Lower leg skin (tissue), 4 donors: Measurements from ENCODE around the gene C2. TPM values are rescaled to one million over a fixed set of nuclear protein-coding genes. Genes with fewer than 3 reads are reported as not detected.

Experiments used
- DNase-seq, 2 donors: peaks; one replicate each; pipeline ENCODE4 v3.0.0-alpha.2; 2019; ENCODE audit warnings: low spot score in 2 of 2
- H3K4me3 ChIP-seq: fragments of 200-600 bp; sonication (generic); 2 replicates; pipeline ENCODE4 v1.5.1; 2017; ENCODE audit warnings: mild to moderate bottlenecking, low read depth; ENCODE audit not compliant: poor library complexity, severe bottlenecking
- CTCF ChIP-seq, 3 donors: fragments of 450-650 bp; IDR thresholded peaks; one replicate each; pipeline ENCODE4 v1.5.1; 2016; ENCODE audit warnings: antibody characterized with exemption in 3 of 3, mild to moderate bottlenecking in 3 of 3, moderate library complexity in 2 of 3
- POLR2A ChIP-seq, 2 donors: fragments of 450-650 bp; IDR thresholded peaks; one replicate each; pipeline ENCODE4 v1.6.1; 2016 to 2017; ENCODE audit warnings: antibody characterized with exemption in 2 of 2, mild to moderate bottlenecking in 1 of 2, moderate library complexity in 1 of 2
- WGBS, 2 donors: methylation state at CpG; one replicate each; pipeline ENCODE4 v1.1.5; 2018; 5-methylcytosine and 5-hydroxymethylcytosine counted together
- intact Hi-C: fragments of 100-400 bp; cut with DNase I; formaldehyde crosslinking; loops from one replicate; pipeline ENCODE4 v1.15.0; 2023; ENCODE audit warnings: low total_unique reads
- total RNA-seq, 4 donors: library from RNA; depleted of rRNA; stranded (reverse); fragments of >200 nt; gene quantifications; one replicate each; pipeline ENCODE4 v1.1.0, GENCODE V29; 2016

Gene C2
- total RNA-seq, 4 donors from 2014 or later: 4.9 to 7.7 (median 6.7) TPM

DNA sequence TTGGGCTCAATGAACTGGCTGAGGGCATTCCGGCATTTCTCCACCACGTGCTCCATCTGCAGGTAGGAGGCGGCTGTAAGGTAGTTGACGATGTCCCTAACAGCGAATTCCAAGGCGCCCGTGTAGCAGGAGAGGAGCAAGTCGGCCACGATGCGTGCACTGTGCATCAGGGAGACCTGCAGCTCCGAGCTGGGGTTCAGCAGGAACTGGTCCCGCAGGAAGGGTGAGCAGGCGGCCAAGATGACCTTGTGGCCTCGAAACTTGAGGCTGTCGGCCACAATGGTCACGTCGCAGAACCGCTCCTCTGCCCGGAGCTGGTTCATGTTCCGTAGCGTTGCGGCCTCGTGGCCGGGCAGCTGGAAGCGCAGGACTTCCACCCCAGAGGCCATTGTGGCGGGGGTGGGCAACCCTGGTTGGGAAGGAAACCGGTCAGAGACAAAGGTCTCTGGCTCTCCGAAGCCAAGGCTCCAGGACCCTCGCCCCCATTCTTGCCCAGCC, 26.6 kb upstream of the C2 start:
- intact Hi-C loops: no loop called here
- DNase-seq: no peak
- no peak for TF ChIP-seq CTCF (IDR thresholded peaks at IDR 0.05)
- H3K4me3 ChIP-seq: peak overlapping the region; percentile 62
- 18 to 36% methylated on average over 24 to 29 of the region's 29 CpGs for WGBS, 2 donors

DNA sequence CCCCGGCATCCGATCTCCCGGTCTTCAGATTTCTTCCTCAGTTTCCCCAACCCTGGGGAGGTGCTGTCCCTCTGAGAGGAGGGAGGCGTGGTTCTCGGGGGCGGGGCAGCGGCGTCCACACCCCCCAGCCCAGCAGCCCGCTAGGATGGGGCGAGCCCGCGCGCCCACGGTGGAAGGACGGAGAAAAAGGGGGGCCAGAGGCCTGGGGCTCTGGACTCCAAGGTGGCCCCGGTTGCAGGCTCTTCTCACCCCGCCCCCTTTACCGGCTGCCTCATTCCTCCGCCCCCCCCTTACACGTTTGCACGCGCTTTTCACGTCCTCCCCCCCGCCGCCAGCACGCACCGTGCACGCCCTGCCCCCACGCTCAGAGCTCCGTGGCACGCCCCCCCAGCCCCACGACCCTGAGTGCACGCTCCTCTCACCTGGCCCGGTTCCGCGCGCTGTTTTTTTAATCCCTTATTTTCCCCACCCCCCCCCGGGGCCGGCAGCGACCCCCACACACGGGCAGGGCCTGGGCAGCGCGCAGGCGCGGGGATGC, 26.0 kb upstream of the C2 start:
- TF ChIP-seq POLR2A (IDR thresholded peaks at IDR 0.05) (no peak), CTCF (IDR thresholded peaks at IDR 0.05) (no peak)
- intact Hi-C loops: no loop called here
- WGBS, 2 donors: 0 to 1% methylated on average over 33 to 36 of the region's 45 CpGs
- H3K4me3 ChIP-seq: peak overlapping the region; percentile 62
- peak; percentile 49 to 91 for DNase-seq

DNA sequence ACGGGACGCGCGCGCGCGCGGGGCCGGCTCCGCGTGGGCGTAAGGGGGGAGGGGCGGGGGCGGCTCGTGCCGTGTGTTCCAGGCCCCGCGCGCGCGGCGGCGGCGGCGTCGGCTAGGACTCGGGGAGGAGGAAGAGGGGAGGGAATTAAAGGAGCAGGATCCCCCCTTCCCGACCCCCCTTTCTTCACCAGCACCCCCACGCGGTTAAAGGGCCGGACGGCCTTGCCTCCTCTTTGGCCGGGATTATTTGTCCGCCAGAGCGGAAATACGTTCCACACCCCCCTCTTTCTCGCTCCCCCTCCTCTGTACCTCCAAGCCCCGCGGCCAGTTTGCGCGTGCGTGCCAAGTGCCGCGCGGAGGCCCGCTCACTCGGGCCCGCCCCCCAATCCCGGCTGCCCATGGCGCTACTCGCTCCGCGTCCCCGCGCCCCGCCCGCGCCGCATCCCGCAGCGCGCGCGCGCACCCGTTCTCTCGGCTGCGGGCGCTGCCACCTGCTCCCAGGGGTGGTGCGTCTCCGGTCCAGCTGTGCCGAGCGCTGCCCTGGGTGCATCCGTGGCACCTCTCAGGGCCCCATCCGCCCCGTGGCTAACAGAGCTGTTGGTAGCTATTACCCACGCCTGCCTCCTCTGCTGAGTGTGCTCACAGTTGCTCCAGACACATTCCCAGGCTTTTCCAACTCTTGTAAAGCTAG, 25.4 kb upstream of the C2 start, which contains the start of gene ZBTB12:
Gene ZBTB12, minus strand, starts transcription at position 134 of the 691 bp plus-strand sequence. CDS start 781 bp downstream, outside the sequence.
- TF ChIP-seq POLR2A (IDR thresholded peaks at IDR 0.05): no peak
- no peak for TF ChIP-seq CTCF (IDR thresholded peaks at IDR 0.05)
- DNase-seq: peak; percentile 80 to 96
- peak within 1 kb of the TSS; percentile 62 for H3K4me3 ChIP-seq
- intact Hi-C loops: no loop called here
- WGBS, 2 donors: 0 to 1% methylated on average over 31 to 37 of the region's 77 CpGs

DNA sequence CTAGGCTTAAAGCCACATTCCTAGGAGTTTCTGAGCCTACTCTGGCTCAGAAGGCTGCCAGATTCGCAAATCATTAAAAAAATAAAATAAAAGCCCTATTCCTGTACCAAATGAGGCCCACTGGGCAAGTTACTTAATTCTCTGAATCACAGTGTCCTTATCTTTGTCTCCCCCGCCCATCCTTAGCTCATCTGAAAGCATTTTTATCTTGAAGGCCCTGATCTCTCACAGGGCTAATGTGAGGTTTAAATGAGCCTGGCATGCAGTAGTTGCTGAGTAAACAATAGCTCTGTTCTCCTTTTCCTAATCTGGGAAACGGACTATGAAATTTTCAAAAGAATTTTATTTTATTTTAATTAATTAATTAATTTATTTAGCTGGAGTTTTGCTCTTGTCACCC, 23.6 kb upstream of the C2 start:
- WGBS, 2 donors: 89 to 92% methylated on average over 3 of the region's 3 CpGs
- TF ChIP-seq POLR2A (IDR thresholded peaks at IDR 0.05): no peak
- no peak for TF ChIP-seq CTCF (IDR thresholded peaks at IDR 0.05)
- intact Hi-C loops: no loop called here
- no peak for DNase-seq
- no peak overlapping the region for H3K4me3 ChIP-seq

DNA sequence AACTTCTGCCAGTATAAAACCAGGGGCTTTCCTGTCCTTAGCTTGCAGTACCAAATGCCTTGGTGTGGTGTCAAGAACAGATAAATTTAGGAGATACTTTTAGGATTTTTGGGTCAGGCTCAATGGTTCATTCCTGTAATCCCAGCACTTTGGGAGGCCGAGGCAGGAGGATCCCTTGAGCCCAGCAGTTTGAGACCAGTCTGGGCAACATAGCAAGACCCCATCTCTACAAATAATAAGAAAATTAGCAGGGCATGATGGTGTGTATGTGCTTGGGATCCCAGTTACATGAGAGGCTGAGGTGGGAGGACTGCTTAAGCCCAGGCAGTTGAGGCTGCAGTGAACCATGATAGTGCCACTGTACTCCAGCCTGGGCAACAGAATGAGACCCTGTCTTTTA, 22.5 kb upstream of the C2 start:
- DNase-seq: no peak
- WGBS, 2 donors: 86 to 100% methylated on average over 1 of the region's 1 CpG
- H3K4me3 ChIP-seq: no peak overlapping the region
- TF ChIP-seq POLR2A (IDR thresholded peaks at IDR 0.05): no peak
- TF ChIP-seq CTCF (IDR thresholded peaks at IDR 0.05): no peak
- intact Hi-C loops: no loop called here
